Omental fat pad (tissue), 4 donors: ENCODE results near the gene COL4A2. TPM values are rescaled to one million over a fixed set of nuclear protein-coding genes. Genes with fewer than 3 reads are reported as not detected.
A peak's percentile ranks its signal among the peaks of the same experiment; 100 is the strongest.

Experiments
- ATAC-seq: fragments of 150-250 bp; one replicate; pipeline ENCODE4 v1.9.1; 2016; ENCODE audit warnings: mild to moderate bottlenecking, moderate library complexity; ENCODE audit not compliant: low FRiP score
- DNase-seq: peaks from one replicate; pipeline ENCODE4 v3.0.0-alpha.2; 2019; ENCODE audit warnings: low spot score
- CTCF ChIP-seq, 3 donors: fragments of 450-650 bp; IDR thresholded peaks; one replicate each; pipeline ENCODE4 v1.5.1; 2016 to 2017; ENCODE audit warnings: antibody characterized with exemption in 3 of 3, mild to moderate bottlenecking in 3 of 3, moderate library complexity in 2 of 3
- total RNA-seq, 4 donors: library from RNA; depleted of rRNA; stranded (reverse); fragments of >200 nt; gene quantifications; one replicate each; pipeline ENCODE4 v1.1.0, GENCODE V29; 2016

The COL4A2 gene
- total RNA-seq, 4 donors from 2014 or later: 380 to 788 (median 684) TPM

DNA sequence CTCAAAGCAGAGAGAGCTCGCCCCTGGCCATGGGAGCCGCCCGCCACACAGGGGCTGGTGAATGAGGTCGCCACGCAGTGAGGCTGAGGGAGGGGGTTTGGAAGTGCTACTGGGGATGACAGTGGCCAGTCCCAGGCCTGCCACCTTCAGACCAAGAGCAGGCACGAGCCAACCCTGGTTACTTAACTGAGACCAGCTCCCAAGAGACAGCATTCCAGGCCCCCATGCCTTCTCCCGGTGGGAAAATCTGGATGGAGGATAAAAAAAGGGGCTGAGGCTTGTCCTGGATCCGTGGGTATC is 211.1 kb downstream of the COL4A2 start:
- TF ChIP-seq CTCF (IDR thresholded peaks at IDR 0.05): no peak
- ATAC-seq (no peak), DNase-seq (no peak)

DNA sequence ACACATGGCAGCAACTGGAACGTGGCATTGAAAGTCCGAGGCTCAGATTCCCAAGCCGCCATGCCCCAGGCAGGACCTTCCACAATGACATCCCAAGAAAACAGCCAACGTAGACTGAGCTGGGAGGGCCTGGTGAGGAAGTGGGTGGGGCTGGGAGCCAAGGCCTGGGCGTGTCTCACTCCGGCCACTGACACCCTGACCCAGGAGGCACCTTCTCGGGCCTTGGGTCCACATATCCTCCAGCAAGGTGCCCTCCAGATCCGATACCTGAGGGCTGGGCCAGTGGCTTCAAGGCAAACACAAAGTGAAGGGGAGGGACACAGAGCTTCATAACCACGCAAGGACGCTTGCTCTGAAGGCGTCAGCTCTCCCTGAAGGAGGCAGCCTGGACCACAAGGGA is 211.5 kb downstream of the COL4A2 start:
- TF ChIP-seq CTCF (IDR thresholded peaks at IDR 0.05): no peak
- ATAC-seq (no peak), DNase-seq (no peak)

- no peak for DNase-seq
- no peak for ATAC-seq
Measured at GRCh38 chr13:110519046-110519445, 212.0 kb downstream of the COL4A2 start.

DNA sequence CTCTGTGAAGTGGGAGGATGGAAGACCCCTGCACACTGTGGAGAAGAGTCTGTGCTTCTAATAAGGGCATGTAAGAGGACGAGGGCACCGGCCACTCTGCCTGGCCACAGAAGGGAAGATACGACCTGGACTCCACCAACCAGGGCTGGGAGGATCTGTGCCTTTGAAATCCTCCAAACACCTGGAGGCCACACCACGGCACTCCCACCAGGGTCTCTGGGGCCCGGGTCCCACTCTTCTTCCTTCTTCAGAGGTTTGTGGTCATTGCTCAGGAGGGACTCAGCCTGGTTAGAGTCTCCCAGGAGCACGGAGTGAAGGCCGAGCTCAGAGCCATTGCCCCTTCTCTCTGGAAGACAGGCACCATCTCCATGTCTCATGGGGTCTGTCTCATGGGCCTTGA is 212.4 kb downstream of the COL4A2 start:
- DNase-seq (no peak), ATAC-seq (no peak)
- TF ChIP-seq CTCF (IDR thresholded peaks at IDR 0.05): no peak

More at GRCh38 chr13:110519046-110519445, 212.0 kb downstream of the COL4A2 start:
- TF ChIP-seq CTCF (IDR thresholded peaks at IDR 0.05): no peak

GRCh38 chr13:110520431-110521295 is 213.6 kb downstream of the COL4A2 start:
- DNase-seq: peak; percentile 42
- ATAC-seq: peak; percentile 82
- TF ChIP-seq CTCF (IDR thresholded peaks at IDR 0.05): no peak

DNA sequence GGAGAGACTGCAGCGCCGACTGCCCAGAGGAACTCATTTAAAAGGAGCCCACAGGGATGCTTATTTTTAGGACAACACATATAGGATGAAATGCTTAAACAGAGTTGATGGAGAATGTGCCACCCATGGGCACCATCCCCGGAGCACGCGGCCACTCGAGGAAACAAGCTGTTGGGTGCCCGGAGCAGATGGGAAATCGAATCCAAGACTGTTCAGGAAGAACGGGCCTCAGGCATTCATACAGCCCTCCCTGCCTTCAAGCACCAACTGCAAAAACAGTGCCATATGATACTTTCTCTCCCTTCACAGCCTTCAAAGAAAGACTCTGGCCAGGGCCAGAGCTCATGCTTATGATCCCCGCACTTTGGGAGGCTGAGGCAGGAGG is 214.2 kb downstream of the COL4A2 start:
- DNase-seq (no peak), ATAC-seq (no peak)
- no peak for TF ChIP-seq CTCF (IDR thresholded peaks at IDR 0.05)

DNA sequence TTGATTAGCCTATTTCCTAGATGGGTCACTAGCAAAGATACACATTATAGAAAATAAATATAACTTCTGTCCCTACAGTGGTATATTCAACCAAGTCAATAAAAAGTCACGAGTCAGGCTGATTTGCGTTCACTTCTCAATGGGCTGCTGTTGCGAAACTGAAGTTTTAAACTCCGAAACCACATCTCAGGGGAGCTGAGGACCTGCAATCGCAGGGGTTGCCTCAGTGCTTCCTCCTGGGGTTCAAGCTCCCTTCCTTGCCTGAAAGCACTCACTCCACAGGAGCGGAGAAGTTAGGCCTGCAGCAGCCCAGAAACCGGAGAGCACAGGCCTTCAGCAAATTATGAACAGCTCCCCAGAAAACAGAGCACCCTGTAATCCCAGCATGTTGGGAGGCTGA is 214.9 kb downstream of the COL4A2 start:
- ATAC-seq (no peak), DNase-seq (no peak)
- TF ChIP-seq CTCF (IDR thresholded peaks at IDR 0.05): no peak
